Left kidney (tissue), 8 donors: Measurements from ENCODE around the gene DSN1. TPM values are rescaled to one million over a fixed set of nuclear protein-coding genes. Genes with fewer than 3 reads are reported as not detected.
"Not testable (repeated sequence)": the region's sequence is repeated elsewhere in the genome, so short reads cannot be mapped to it uniquely, and the experiment has no call there.

Source experiments
- DNase-seq: peaks from one replicate; pipeline ENCODE4 v3.0.0-alpha.2; 2013
- long read RNA-seq, 8 donors: transcript quantifications; one replicate each; lab custom pipeline, GENCODE V29; 2026
- polyA plus RNA-seq: library from polyadenylated mRNA; unstranded; fragments of 120-200 nt; gene quantifications from one replicate; pipeline ENCODE4 v1.2.1, GENCODE V29; 2013; ENCODE audit not compliant: insufficient read length

DSN1 gene
- 28.8 TPM for polyA plus RNA-seq
- long read RNA-seq, donor 1, partial matches to known transcripts = 0 of 4 reads
- long read RNA-seq, donor 1, other reads (novel, unspliced or antisense) = 0 of 4 reads
- long read RNA-seq, donor 2, partial matches to known transcripts = 0 of 4 reads
- long read RNA-seq, donor 2, other reads (novel, unspliced or antisense) = 0 of 4 reads
- long read RNA-seq, donor 3, partial matches to known transcripts = 0 of 1 reads
- long read RNA-seq, donor 3, other reads (novel, unspliced or antisense) = 0 of 1 reads
- long read RNA-seq, donor 4 = 0 reads
- long read RNA-seq, donor 5, transcript DSN1-203 (11 exons, 2,233 nt) = major isoform, 5 of 8 reads
- long read RNA-seq, donor 5, partial matches to known transcripts = 0 of 8 reads
- long read RNA-seq, donor 5, other reads (novel, unspliced or antisense) = 0 of 8 reads
- long read RNA-seq, donor 6, transcript DSN1-203 (11 exons, 2,233 nt) = major isoform, 6 of 7 reads
- long read RNA-seq, donor 6, partial matches to known transcripts = 0 of 7 reads
- long read RNA-seq, donor 6, other reads (novel, unspliced or antisense) = 0 of 7 reads
- long read RNA-seq, donor 7, partial matches to known transcripts = 0 of 6 reads
- long read RNA-seq, donor 7, other reads (novel, unspliced or antisense) = 0 of 6 reads
- long read RNA-seq, donor 8, partial matches to known transcripts = 7 of 10 reads
- long read RNA-seq, donor 8, other reads (novel, unspliced or antisense) = 0 of 10 reads

- peak; percentile 96 for DNase-seq
These were observed at the start of gene DSN1 for GRCh38 chr20:36773597-36774390. TSS of gene DSN1 (minus strand) at chr20:36773763. CDS start at chr20:36771458, 2,305 bp downstream.

GRCh38 chr20:36823121-36823520 is 49.6 kb upstream of the DSN1 start:
- DNase-seq = no peak

GRCh38 chr20:36821964-36822437 is 48.4 kb upstream of the DSN1 start:
- no peak for DNase-seq

- no peak for DNase-seq
These were observed 47.4 kb upstream of the DSN1 start for GRCh38 chr20:36820928-36821327.

- DNase-seq = no peak
These were observed 46.5 kb upstream of the DSN1 start for GRCh38 chr20:36820073-36820472.

GRCh38 chr20:36819659-36820058 is 46.1 kb upstream of the DSN1 start:
- DNase-seq = no peak

- no peak for DNase-seq
These were observed 45.3 kb upstream of the DSN1 start for GRCh38 chr20:36818861-36819260.

GRCh38 chr20:36818185-36818584 is 44.6 kb upstream of the DSN1 start:
- DNase-seq = no peak

GRCh38 chr20:36817496-36817895 is 43.9 kb upstream of the DSN1 start:
- DNase-seq = no peak

GRCh38 chr20:36815454-36816091 is 42.0 kb upstream of the DSN1 start:
- no peak for DNase-seq

GRCh38 chr20:36812594-36813463 is 39.3 kb upstream of the DSN1 start:
- no peak for DNase-seq

- DNase-seq = no peak
These were observed 35.0 kb upstream of the DSN1 start for GRCh38 chr20:36808317-36809257.

GRCh38 chr20:36806049-36806448 is 32.5 kb upstream of the DSN1 start:
- no peak for DNase-seq

GRCh38 chr20:36805396-36805795 is 31.8 kb upstream of the DSN1 start:
- DNase-seq = no peak

GRCh38 chr20:36804425-36804824 is 30.9 kb upstream of the DSN1 start:
- no peak for DNase-seq

GRCh38 chr20:36802326-36803222 is 29.0 kb upstream of the DSN1 start:
- no peak for DNase-seq

GRCh38 chr20:36800410-36800809 is 26.8 kb upstream of the DSN1 start:
- no peak for DNase-seq

- DNase-seq = not testable (repeated sequence)
These were observed 25.8 kb upstream of the DSN1 start for GRCh38 chr20:36799313-36799712.

GRCh38 chr20:36796875-36797274 is 23.3 kb upstream of the DSN1 start:
- no peak for DNase-seq
